Prostate gland (tissue), 2 donors: ENCODE data around the gene NSUN6.

Source experiments
- CTCF ChIP-seq, 4 experiments: fragments of 200-600 bp in 2 of 4; fragments of 450-650 bp in 2 of 4; sonication (generic) in 2 of 4; IDR thresholded peaks; 1 replicate in 3 of 4; 2 replicates in 1 of 4; pipeline ENCODE4 v1.5.1; 2016 to 2019; ENCODE audit warnings: antibody characterized with exemption in 4 of 4, mild to moderate bottlenecking in 2 of 4, moderate library complexity in 2 of 4
- POLR2A ChIP-seq: fragments of 450-650 bp; IDR thresholded peaks from one replicate; pipeline ENCODE4 v1.6.1; 2016; ENCODE audit warnings: antibody characterized with exemption, mild to moderate bottlenecking
- POLR2AphosphoS5 ChIP-seq: sonication (generic); formaldehyde crosslinking; IDR thresholded peaks from one replicate; pipeline ENCODE4 v1.6.1; 2017; ENCODE audit warnings: antibody characterized with exemption

- TF ChIP-seq POLR2A (no peak), CTCF (IDR thresholded peaks at IDR 0.05) (no peak), POLR2AphosphoS5 (no peak)
Observed at GRCh38 chr10:18611168-18611567, 40.2 kb downstream of the NSUN6 start.
